ENCODE data around the gene CRIM1.

DNA sequence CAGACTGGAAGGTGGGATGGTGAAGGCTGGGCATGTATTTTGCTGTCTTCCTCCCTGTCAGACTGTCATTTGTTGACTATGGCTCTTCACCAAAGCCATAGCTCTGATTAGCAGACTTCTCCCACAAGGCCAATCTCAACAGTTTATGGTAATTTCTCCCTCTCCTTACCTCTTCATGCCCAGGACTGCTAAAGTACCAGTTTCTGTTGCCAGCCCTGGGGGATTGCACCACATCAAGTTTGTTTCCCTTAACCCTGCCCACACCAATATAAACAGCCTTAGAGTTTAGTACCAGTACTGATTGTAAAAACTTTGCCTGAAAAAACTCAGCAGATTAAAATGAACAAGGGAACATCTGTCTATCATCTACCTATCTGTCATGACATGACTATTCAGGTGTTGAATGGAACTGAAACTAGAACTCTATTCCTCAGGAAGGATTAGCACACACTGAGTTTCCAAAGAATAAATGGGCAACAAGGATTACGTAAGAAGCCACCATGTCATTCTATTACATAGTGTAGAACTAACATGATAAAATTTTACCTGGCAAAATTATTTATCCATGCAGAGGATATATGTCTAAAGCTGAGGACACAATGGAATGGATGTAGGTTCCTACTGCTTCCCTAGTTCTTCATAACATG is 228.7 kb downstream of the CRIM1 start:
- TF ChIP-seq, protein P1, sequence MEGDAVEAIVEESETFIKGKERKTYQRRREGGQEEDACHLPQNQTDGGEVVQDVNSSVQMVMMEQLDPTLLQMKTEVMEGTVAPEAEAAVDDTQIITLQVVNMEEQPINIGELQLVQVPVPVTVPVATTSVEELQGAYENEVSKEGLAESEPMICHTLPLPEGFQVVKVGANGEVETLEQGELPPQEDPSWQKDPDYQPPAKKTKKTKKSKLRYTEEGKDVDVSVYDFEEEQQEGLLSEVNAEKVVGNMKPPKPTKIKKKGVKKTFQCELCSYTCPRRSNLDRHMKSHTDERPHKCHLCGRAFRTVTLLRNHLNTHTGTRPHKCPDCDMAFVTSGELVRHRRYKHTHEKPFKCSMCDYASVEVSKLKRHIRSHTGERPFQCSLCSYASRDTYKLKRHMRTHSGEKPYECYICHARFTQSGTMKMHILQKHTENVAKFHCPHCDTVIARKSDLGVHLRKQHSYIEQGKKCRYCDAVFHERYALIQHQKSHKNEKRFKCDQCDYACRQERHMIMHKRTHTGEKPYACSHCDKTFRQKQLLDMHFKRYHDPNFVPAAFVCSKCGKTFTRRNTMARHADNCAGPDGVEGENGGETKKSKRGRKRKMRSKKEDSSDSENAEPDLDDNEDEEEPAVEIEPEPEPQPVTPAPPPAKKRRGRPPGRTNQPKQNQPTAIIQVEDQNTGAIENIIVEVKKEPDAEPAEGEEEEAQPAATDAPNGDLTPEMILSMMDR (IDR thresholded peaks at IDR 0.05 in 4 of 5, conservative IDR thresholded peaks at IDR 0.05 in 1 of 5) = no peak
- no peak for TF ChIP-seq POLR2A (IDR thresholded peaks at IDR 0.05)
